Stimulated activated CD4-positive, alpha-beta T cell treated with anti-CD3 and anti-CD28 coated beads, Interleukin-2, amount 100 ng/mL, for 24 hours (primary cell): ENCODE data around the gene RNF148.

Experiments used
- DNase-seq, 2 donors: peaks; one replicate each; pipeline ENCODE4 v3.0.0-alpha.2; 2020

RNF148 gene, protein sequence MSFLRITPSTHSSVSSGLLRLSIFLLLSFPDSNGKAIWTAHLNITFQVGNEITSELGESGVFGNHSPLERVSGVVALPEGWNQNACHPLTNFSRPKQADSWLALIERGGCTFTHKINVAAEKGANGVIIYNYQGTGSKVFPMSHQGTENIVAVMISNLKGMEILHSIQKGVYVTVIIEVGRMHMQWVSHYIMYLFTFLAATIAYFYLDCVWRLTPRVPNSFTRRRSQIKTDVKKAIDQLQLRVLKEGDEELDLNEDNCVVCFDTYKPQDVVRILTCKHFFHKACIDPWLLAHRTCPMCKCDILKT

GRCh38 chr7:122702872-122703510 is at the start of gene RNF148:
TSS of gene RNF148 (minus strand) at chr7:122702922. CDS start at chr7:122702750, 172 bp downstream.
- DNase-seq = no peak

DNA sequence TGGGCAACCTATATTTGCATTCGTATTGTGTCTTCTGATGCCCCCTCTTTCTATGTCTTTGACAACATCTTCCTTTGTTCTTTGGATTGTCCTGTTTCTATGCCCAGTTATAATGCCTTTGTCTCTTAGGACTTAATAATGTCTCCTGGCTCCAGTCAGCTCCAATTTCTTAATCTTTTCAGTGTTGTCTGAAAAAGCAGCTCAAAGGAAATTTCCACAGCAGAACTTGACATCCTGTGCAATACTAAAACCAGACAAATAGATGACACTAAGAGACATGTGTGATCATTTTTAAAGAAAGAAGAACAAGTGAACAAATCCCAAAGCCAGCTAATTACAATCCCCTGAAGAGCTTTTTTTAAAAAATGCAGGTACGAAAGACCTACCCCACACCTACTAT is 47.7 kb upstream of the RNF148 start:
- DNase-seq = no peak

DNA sequence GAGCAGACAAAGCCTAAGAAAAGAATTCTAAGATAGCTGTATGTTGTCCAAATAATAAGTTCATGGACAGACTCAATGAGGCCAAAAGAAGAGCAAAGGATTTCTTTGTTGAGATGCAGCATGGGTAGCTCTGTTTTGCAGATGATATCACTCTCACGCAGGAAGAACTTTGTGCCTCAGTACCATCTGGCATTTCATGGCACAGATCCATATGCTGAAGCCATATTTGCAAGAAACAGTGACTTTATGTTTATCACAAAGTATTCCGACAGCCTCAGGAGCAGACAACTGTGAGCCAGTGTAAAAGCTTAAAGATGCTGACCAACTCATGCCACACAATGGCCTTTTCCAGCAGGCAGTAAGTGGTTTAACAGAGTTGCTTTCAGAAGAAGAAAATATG is 45.5 kb upstream of the RNF148 start:
- DNase-seq = no peak

DNA sequence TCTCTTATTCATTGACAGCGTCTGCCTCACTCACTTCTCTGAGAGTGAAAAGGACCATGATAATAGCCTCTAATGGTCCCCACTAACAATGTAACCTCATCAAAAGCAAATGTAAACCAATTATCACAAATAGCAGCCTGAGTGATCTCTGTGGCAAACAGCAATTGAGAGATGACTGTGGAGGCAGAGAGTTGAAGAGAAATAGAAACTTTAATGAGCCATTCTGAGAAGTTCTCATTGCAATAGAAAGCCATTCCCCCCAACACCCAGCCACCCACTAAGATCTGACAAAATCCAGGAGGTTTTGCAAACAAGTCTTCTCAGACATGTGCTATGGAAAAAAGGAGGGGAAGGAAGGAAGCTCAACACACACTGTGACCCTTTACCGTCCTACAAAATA is 44.2 kb upstream of the RNF148 start:
- DNase-seq = no peak

DNA sequence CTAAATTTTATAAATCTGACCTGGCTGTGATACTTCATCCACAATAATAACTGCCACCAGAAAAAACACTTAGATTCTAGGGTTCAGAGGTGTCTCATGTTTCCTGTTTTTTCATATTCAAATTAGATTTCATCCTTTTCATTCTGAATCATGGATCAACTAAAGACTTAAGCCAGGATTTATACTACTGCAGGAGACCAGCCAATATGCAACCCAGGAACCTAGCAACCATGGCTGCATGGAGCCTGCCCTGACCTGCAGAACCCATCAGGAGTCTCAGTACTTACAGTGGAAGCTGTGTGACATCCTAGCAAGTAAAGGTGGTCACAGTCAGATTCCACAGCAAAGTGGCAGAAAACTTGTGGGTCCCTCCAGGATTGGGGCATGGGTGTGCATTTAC is 40.5 kb upstream of the RNF148 start:
- no peak for DNase-seq

- DNase-seq = no peak
Observed at GRCh38 chr7:122738947-122739346, 36.2 kb upstream of the RNF148 start.

GRCh38 chr7:122736183-122736582 is 33.5 kb upstream of the RNF148 start:
- DNase-seq = no peak

GRCh38 chr7:122727759-122728158 is 25.0 kb upstream of the RNF148 start:
- DNase-seq = no peak

DNA sequence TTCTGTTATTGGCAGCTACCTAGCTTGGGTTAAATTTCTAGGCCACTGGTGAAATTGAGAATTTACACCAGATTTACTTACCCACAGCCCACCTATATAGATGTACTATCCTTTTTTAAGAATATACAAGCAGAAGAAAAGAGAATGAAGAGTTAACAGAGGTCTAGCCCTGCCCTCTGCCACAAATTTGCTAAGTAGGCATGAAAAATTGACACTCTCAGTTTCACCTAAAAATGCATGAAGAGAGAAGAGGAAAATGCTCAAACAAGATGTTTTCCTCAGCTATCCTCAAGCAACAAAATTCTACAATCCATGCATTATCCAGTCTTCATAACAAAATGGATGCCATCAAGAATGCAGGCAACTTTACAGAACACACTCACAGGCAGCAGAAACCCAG is 24.6 kb upstream of the RNF148 start:
- DNase-seq = no peak

DNA sequence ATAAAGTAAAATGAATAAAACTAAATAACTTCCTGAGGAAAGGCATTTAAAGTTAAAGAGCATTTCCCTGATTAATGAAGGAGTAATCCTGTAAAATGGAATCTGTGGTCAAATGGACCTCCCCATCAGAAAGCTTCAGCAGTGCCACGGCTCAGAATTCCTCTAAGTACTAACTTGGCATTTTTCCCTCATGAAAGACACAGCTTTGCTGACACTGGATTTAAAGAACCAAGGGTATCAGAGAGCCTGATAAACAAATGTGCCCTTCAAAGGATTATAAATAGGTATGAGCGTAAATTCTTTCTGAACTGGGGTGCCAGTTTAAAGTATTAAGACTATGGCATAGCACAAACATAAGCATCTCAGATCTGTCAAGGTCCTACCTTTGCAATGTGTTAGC is 24.2 kb upstream of the RNF148 start:
- no peak for DNase-seq

DNA sequence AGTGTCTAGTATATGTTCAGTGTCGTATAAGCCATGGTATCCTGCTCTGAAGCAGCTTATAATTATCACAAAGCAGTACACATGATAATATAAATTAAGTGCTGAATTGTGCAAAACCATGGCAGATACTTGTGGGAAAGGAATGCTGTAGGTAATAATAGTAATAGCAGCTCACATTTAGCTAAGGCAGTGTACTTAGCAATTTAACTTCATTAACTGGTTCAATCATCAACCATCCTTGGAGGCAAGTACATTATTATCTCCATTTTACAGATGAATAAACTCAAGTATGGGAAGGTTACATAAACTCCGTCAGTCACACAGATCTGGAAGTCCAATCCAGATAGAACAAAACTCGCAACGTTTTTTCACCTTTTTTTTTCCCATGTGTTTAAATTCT is 21.6 kb upstream of the RNF148 start:
- DNase-seq = no peak

DNA sequence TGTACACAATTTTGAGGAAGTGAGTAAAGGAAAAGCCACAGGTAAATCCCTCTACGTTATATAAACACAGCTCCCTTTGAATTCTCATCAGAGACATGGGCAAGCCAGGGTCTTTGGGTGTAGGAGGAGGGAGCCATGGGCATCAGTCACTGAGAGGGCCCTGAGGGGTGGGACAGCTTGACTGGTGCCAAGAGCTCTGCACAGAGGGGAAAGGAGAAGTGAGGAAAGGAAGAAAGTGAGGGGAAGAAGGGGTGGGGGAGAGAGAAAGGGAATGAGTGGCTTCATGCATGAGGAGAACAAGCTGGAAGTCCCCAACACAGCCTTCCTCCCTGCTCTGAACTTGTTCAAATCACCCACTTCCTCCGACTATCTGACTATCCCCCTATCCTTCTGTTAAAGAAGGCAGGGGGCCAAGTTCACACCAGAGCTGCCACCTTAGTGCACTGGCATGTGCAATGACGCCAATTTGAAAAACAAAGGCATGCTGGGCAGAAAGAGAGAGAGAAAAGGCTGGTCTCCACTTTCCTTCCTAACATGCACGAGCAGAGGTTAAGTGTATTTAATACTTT is 16.4 kb upstream of the RNF148 start:
- no peak for DNase-seq

- DNase-seq = no peak
Observed at GRCh38 chr7:122717356-122718089, 14.8 kb upstream of the RNF148 start.

GRCh38 chr7:122715183-122715582 is 12.5 kb upstream of the RNF148 start:
- no peak for DNase-seq

DNA sequence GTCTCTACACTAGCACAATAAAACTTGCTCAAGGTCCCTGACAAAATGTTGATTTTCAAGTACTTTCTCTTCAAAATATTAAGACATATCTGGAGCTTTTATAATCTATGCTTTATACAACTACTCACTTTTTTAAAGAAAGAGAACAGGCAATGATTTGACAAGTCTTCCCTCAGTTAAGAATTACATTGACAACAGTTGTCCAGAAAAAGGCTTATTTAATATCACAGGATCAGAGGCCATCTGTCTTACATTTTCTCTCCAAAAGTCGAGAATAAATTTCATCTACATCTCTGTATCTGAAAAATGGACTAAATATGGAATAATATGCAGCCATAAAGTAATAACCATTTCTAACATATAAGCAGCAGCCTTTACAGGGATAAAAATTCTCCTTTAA is 8.2 kb upstream of the RNF148 start:
- no peak for DNase-seq

GRCh38 chr7:122709930-122710646 is 7.4 kb upstream of the RNF148 start:
- no peak for DNase-seq

- DNase-seq = no peak
Observed at GRCh38 chr7:122706836-122707235, 4.1 kb upstream of the RNF148 start.

GRCh38 chr7:122699017-122699416 is 3.7 kb downstream of the RNF148 start, which contains the start of gene RNF133:
TSS of gene RNF133 (minus strand) at chr7:122699117. CDS start at chr7:122698918, 199 bp downstream.
- no peak for DNase-seq

DNA sequence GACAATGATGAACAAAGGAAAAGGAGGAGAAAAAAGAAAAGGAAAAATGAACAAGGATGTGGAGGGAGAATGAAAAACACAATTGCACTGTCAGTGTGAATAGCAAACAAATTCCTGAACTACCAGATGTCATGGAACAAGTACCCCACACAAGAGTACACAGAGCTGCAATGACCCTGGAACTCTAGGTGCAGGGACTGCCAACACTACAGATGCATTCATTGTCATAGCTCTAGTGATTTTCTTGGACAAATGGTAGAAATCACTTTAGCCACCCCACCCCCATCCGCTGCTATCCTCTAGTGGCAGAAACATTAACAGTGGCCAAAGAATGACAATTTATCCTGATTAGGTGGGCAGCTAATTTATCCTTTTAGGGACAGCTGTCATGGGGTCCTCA is 6.9 kb downstream of the RNF148 start:
- no peak for DNase-seq

- DNase-seq = no peak
Observed at GRCh38 chr7:122694697-122695096, 8.0 kb downstream of the RNF148 start.

DNA sequence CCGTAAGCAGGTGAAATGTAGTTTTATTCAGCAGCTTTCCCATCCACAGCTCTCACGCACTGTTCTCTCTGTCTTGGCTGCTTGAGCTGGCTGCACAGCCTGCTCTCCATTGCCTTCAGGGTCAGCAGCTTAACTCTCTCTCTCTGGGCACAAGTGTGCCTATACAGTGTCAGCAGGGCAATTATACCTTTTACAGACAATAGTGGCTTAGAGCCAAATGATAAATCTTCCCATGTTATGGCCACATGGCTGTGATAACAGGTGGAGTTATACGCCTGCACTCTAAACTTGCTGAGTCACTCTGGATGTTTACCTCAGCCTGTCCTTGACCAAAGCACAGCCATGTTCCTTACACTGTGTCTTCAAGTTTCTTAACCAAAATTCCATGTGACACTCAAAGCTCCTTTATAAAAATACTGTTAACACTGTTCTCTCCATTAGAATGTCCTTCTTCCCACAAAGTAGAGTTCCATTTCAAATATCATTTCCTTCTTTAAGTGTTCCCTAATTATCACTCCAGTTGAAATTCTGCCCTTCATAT is 9.9 kb downstream of the RNF148 start:
- no peak for DNase-seq

DNA sequence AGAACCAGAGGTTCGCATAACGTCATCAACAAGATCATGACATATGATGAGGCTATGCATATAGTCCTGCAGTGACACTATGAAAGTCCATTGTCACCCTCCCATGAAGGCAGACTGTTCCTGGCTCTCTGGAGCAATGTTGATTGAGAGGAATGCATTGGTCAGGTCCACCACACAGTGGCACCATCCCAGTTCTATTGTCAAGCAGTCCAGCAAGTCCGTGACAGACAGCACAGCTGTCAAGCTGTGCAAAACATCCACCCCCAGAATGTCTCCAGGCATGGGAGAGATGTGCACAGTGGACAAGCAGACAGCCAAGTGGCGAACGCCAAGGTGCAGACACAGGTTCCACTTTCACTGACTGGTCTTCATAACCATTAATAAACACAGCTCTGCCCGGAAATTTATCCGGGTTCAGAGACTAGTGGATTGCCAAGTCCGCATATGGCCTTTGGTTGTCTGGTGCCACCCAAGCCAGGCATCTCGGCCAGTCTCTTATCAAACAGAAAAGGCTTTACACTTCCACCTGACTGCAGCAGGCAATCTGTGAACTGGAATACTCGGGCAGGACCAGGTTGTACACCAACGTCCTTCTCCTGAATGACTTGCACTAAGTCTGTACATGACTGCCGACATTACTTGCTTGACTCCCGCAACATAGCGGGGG is 11.0 kb downstream of the RNF148 start:
- no peak for DNase-seq
